GM12873 (cell line): ENCODE results near the gene P3H1.

Experiments used
- TF ChIP-seq, protein P1 (sequence below): IDR thresholded peaks from 2 replicates; pipeline ENCODE4 v1.5.1; 2012; ENCODE audit warnings: low read depth, mild to moderate bottlenecking, moderate library complexity, low read length, control low read depth; ENCODE audit not compliant: insufficient read depth; ENCODE audit errors: missing control alignments

The P3H1 gene

DNA sequence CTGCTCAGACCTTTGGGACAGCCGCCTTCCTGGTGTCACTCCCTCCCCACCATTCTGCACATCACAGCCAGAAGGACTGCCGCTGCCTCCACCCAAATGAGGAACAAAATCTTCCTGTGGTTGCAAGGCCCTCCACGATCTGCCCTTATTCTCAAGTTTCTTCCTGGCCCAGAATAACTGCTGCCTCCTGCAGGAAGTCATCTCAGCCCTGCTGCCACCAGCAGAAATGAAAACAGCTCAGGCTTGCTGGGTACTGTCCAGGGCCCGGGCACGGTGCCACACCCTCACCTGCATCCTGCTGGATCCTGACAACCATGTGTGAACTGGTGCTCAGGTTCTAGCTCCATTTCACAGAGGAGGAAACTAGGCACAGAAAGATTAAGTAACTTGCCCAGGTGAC, 29.6 kb downstream of the P3H1 start:
- TF ChIP-seq, protein P1, sequence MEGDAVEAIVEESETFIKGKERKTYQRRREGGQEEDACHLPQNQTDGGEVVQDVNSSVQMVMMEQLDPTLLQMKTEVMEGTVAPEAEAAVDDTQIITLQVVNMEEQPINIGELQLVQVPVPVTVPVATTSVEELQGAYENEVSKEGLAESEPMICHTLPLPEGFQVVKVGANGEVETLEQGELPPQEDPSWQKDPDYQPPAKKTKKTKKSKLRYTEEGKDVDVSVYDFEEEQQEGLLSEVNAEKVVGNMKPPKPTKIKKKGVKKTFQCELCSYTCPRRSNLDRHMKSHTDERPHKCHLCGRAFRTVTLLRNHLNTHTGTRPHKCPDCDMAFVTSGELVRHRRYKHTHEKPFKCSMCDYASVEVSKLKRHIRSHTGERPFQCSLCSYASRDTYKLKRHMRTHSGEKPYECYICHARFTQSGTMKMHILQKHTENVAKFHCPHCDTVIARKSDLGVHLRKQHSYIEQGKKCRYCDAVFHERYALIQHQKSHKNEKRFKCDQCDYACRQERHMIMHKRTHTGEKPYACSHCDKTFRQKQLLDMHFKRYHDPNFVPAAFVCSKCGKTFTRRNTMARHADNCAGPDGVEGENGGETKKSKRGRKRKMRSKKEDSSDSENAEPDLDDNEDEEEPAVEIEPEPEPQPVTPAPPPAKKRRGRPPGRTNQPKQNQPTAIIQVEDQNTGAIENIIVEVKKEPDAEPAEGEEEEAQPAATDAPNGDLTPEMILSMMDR = peak; percentile 19

DNA sequence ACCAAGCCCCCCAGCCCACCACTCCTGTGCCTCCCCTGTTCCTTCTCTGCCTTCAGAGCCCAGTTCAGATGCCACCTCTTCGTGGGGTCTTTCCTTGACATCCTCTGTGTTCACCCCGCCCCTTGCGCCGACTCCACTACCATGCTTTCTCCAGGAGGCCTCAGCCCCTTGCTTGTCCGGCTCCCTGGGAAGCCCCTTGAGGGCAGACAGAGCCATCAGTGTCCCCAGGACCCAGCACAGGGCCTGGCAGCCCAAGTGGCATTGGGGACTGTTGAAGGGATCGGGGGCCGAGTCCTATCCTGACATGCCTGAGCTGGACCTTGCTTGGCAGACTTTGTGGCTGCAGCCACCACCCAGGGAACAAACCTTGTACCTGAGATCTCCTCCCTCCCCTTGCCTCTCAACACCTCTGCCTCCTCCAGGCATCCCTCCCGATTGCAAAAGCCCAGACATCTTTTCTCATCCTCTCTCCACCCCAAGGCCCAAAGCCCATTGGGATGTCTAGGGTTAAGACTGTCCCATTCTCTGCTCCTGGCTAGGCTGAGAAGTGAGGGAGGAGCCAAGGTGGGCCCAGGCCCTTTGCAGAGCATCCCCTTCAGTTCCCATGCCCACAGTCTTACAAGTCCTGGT, 30.1 kb downstream of the P3H1 start:
- TF ChIP-seq, protein P1 = no peak

- TF ChIP-seq, protein P1 = peak; percentile 39
Measured at GRCh38 chr1:42736152-42736551, 30.7 kb downstream of the P3H1 start.

DNA sequence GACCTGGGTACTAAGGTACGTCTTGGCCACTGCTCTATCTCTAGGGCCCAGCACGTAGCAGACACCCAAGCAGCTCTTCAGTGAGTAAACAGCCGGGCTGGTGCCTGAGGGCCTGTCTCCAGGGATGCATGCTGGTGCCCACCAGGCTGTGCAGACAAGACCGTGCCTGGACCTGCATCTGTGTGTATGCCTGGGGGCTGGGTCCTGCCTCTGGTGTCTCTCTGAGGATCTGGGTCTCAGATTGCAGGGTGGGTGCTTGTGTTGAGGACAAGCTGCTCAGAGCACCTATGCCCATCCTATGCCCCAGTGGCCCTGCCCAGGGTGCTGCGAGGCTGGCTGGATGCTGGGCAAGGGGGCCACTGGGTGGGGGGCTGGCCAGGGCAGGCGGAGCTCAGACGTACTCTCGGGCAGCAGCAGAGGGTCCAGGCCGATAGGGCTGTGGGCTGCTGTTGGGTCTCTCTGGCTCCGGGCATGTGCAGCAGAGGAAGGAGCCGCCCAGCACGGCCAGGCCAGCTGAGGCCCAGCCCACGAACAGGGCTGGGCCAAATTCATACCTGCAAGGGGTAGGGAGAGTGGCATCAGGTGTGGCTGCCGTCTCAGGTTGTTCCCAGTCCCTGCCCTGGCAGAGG, 31.2 kb downstream of the P3H1 start:
- TF ChIP-seq, protein P1 = no peak

DNA sequence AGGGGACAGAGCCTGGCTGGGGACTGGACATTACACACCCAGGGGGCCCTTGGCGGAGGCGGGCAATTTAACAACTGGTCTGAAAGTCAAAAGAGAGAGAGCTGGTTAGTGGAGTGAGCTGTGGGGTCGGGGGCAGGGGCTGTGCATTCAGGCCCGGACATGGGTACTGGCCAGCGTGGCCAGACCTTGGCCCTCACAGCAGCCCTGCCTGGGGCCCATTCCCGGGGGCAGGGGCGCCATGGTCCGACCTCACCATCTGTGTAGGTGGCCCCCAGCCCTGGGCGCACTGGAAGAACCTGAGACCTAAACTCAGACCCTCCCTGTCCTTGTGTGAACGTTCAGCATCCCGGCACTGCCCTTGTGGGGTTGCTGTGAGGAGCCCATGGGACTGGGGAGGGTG, 31.8 kb downstream of the P3H1 start:
- TF ChIP-seq, protein P1 = no peak

- TF ChIP-seq, protein P1 = no peak
Measured at GRCh38 chr1:42734201-42735035, 32.4 kb downstream of the P3H1 start.
